HG02973 (cell line): ENCODE measurements around the gene TGFBR3L.
"Not testable (repeated sequence)": the region's sequence is repeated elsewhere in the genome, so short reads cannot be mapped to it uniquely, and the experiment has no call there.

ENCODE experiments used
- ATAC-seq: cut with Tn5 transposase; IDR thresholded peaks from one replicate; pipeline ENCODE4 v1.9.1; 2021; ENCODE audit warnings: moderate library complexity; ENCODE audit not compliant: unreplicated experiment

The TGFBR3L gene

GRCh38 chr19:7947939-7948338, 33.3 kb downstream of the TGFBR3L start:
- ATAC-seq = no peak

GRCh38 chr19:7953060-7953459, 38.4 kb downstream of the TGFBR3L start:
- ATAC-seq = no peak

GRCh38 chr19:7953576-7953975, 38.9 kb downstream of the TGFBR3L start:
- no peak for ATAC-seq

GRCh38 chr19:7955696-7956095, 41.1 kb downstream of the TGFBR3L start:
- no peak for ATAC-seq

GRCh38 chr19:7959211-7959610, 44.6 kb downstream of the TGFBR3L start:
- no peak for ATAC-seq

GRCh38 chr19:7961082-7961481, 46.5 kb downstream of the TGFBR3L start:
- not testable (repeated sequence) for ATAC-seq

- ATAC-seq = no peak
These were observed 47.4 kb downstream of the TGFBR3L start for GRCh38 chr19:7961920-7962626.

- no peak for ATAC-seq
These were observed 48.1 kb downstream of the TGFBR3L start for GRCh38 chr19:7962644-7963268.

- no peak for ATAC-seq
These were observed 48.9 kb downstream of the TGFBR3L start for GRCh38 chr19:7963566-7963965.

GRCh38 chr19:7965259-7965841, 50.7 kb downstream of the TGFBR3L start:
- ATAC-seq = no peak

GRCh38 chr19:7965921-7966665, 51.5 kb downstream of the TGFBR3L start:
- ATAC-seq = no peak

GRCh38 chr19:7968008-7968795, 53.6 kb downstream of the TGFBR3L start:
- ATAC-seq = no peak
